ENCODE measurements around the gene VTI1A. TPM values are rescaled to one million over a fixed set of nuclear protein-coding genes. Genes with fewer than 3 reads are reported as not detected.

VTI1A gene
- total RNA-seq, 3 donors from 2014 or later (not counting 1 experiment from before 2014, with no cell fraction given): 62.6 to 77.6 (median 68.2) TPM

DNA sequence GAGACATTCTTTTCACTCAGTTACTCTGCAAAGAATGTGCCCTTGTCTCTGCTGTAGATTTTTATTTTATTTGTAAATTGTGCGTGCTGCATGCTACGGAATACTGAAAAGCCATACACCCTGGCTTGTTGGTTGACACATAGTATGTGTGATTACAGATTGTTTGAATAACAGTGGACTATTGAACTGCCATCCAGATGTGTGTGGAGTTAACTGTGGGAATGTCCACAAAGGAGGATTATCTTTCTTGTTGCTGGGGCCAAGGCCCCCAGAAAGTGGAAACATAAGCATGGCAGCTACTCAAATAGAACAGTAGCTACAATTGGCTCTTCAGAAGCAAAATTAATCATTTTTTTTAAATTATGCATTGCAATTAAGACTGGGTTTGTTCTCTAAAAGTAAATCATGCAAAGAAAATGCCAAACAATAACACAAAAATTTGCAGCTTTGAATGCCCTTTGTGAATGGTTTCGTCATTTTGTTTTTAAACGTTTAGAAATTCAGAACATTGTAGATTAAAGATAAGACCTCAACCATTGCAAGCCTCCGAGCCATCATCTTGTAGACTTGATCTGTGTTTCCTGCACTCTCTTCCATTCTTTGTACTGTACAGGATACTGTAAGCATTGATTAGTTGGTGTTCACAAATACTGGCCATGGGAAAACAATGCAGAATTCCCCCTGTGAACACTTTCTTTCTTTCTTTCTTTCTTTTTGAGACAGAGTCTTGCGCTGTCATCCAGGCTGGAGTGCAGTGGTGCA is 292.8 kb downstream of the VTI1A start:
- no peaks in the 10 kb centered on the region for H3K27me3 Mint-ChIP-seq (ENCODE audit: low read depth in 2 of 2)
- H3K4me1 Mint-ChIP-seq: peaks cover 14 to 16% of the 10 kb centered on the region in 2 donors
- intact Hi-C loops (cut with micrococcal nuclease): loop anchor here (10.0 kb wide), 1 partner anchor 1295 kb away; no protein-coding TSS in a partner anchor
- H3K4me3 Mint-ChIP-seq: no peak overlapping the region
- H3K36me3 Mint-ChIP-seq: no peaks in the 10 kb centered on the region
- no peaks in the 10 kb centered on the region for H3K27me3 ChIP-seq (ENCODE audit: control insufficient read depth, insufficient read depth, low read length)
- no peak for ATAC-seq
- no peaks in the 10 kb centered on the region for H3K4me1 ChIP-seq (ENCODE audit: control insufficient read depth, insufficient read depth, low read length)
- H3K9me3 ChIP-seq (ENCODE audit: control insufficient read depth, insufficient read depth, low read length): no peaks in the 10 kb centered on the region
- no peaks in the 10 kb centered on the region for H3K9me3 Mint-ChIP-seq
- no peak for DNase-seq
- no peak overlapping the region for H3K4me3 ChIP-seq (ENCODE audit: low read length)
- WGBS (ENCODE audit: insufficient coverage): 92% methylated on average over 5 of the region's 6 CpGs
- no peak overlapping the region for H3K27ac ChIP-seq (ENCODE audit: low read length)
- TF ChIP-seq, protein P1, sequence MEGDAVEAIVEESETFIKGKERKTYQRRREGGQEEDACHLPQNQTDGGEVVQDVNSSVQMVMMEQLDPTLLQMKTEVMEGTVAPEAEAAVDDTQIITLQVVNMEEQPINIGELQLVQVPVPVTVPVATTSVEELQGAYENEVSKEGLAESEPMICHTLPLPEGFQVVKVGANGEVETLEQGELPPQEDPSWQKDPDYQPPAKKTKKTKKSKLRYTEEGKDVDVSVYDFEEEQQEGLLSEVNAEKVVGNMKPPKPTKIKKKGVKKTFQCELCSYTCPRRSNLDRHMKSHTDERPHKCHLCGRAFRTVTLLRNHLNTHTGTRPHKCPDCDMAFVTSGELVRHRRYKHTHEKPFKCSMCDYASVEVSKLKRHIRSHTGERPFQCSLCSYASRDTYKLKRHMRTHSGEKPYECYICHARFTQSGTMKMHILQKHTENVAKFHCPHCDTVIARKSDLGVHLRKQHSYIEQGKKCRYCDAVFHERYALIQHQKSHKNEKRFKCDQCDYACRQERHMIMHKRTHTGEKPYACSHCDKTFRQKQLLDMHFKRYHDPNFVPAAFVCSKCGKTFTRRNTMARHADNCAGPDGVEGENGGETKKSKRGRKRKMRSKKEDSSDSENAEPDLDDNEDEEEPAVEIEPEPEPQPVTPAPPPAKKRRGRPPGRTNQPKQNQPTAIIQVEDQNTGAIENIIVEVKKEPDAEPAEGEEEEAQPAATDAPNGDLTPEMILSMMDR (IDR thresholded peaks at IDR 0.05): no peak
- H3K27ac Mint-ChIP-seq: no peak overlapping the region
- H3K36me3 ChIP-seq (ENCODE audit: control insufficient read depth, insufficient read depth, low read length): no peaks in the 10 kb centered on the region

DNA sequence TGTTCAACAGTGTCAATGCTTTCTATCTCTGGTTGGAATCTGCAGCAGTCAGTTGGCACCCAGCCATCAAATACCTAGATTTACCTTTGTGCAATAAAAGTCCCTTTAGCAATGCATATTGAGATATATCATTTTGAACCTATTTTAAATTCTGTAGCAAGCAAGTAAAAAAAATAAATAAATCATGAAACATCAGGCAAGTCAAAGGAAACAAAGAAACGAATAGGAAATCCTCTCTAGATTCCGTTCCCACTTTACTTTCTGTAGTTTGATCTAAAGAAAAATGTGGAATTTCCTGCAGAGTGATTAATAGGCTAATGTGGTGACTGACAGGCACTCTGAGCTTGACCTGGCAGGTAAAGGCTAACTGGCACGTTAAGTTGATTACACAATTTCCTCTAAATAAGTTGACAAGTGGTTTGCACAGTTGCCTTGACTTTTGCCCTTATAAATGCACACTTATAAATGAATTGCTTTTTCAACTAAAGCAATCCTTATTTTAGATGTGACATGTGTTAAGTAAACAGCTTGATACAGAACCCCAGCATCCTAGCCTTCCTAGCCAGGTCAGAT is 294.9 kb downstream of the VTI1A start:
- Mint-ChIP-seq H3K27ac (no peak overlapping the region), H3K4me1 (peaks cover 14 to 16% of the 10 kb centered on the region in 2 donors), H3K27me3 (ENCODE audit: low read depth in 2 of 2) (no peaks in the 10 kb centered on the region), H3K36me3 (no peaks in the 10 kb centered on the region), H3K4me3 (no peak overlapping the region), H3K9me3 (no peaks in the 10 kb centered on the region)
- TF ChIP-seq, protein P1 (IDR thresholded peaks at IDR 0.05): no peak
- H3K4me1 ChIP-seq (ENCODE audit: control insufficient read depth, insufficient read depth, low read length): no peaks in the 10 kb centered on the region
- no peak overlapping the region for H3K4me3 ChIP-seq (ENCODE audit: low read length)
- H3K36me3 ChIP-seq (ENCODE audit: control insufficient read depth, insufficient read depth, low read length): no peaks in the 10 kb centered on the region
- ATAC-seq (no peak), DNase-seq (no peak)
- H3K9me3 ChIP-seq (ENCODE audit: control insufficient read depth, insufficient read depth, low read length): no peaks in the 10 kb centered on the region
- intact Hi-C loops (cut with micrococcal nuclease): no loop called here
- H3K27ac ChIP-seq (ENCODE audit: low read length): no peak overlapping the region
- no peaks in the 10 kb centered on the region for H3K27me3 ChIP-seq (ENCODE audit: control insufficient read depth, insufficient read depth, low read length)
- 27% methylated on average over 1 of the region's 3 CpGs for WGBS (ENCODE audit: insufficient coverage)

DNA sequence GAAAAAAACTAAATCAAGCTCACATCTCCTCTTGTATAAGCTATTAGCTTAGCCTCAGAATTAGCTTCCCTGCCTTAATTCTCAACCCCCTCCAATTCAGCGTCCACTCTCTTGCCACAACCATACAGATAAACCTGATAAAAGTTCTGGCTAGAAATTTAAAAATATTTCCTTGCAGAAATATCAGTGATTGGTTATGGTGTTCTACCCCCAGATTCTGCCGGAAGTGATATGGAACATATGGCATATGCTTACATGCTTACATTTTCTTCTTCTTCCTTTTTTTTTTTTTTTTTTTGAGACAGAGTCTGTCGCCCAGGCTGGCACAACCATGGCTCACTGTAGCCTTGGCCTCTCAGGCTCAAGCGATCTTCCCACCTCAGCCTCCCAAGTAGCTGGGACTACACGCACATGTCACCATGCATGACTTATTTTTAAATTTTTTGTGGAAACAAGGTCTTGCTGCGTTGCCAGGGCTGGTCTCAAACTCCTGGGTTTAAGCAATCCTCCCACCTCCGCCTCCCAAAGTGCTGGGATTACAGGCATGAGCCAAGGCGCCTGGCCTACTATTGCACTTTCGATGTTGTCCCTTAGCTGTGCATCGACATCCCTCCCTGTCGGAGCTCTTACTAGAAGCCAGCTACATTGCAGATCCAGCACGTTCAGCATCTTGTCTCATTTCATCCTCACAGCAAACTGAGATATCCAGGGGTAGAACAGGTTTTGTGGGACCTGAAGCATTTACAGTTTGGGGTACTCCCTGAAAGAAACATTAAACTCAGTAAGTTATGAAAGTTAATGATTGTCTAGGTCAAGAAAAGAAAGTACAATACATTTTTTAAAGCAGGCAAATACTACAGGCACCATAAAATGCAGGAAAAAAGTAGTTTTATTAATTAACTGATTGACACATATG is 297.4 kb downstream of the VTI1A start:
- DNase-seq (no peak), ATAC-seq (no peak)
- peaks cover 14 to 16% of the 10 kb centered on the region in 2 donors for H3K4me1 Mint-ChIP-seq
- no peaks in the 10 kb centered on the region for H3K9me3 Mint-ChIP-seq
- 81% methylated on average over 12 of the region's 12 CpGs for WGBS (ENCODE audit: insufficient coverage)
- no peak overlapping the region for H3K4me3 Mint-ChIP-seq
- H3K4me1 ChIP-seq (ENCODE audit: control insufficient read depth, insufficient read depth, low read length): no peaks in the 10 kb centered on the region
- H3K27ac Mint-ChIP-seq: no peak overlapping the region
- intact Hi-C loops (cut with micrococcal nuclease): no loop called here
- H3K36me3 Mint-ChIP-seq: no peaks in the 10 kb centered on the region
- TF ChIP-seq, protein P1 (IDR thresholded peaks at IDR 0.05): no peak
- no peaks in the 10 kb centered on the region for H3K9me3 ChIP-seq (ENCODE audit: control insufficient read depth, insufficient read depth, low read length)
- no peak overlapping the region for H3K4me3 ChIP-seq (ENCODE audit: low read length)
- H3K27me3 Mint-ChIP-seq (ENCODE audit: low read depth in 2 of 2): no peaks in the 10 kb centered on the region
- H3K27ac ChIP-seq (ENCODE audit: low read length): no peak overlapping the region
- H3K27me3 ChIP-seq (ENCODE audit: control insufficient read depth, insufficient read depth, low read length): no peaks in the 10 kb centered on the region
- no peaks in the 10 kb centered on the region for H3K36me3 ChIP-seq (ENCODE audit: control insufficient read depth, insufficient read depth, low read length)
